ENCODE data around the gene DOK5.

The DOK5 gene

GRCh38 chr20:54452277-54452676 lies 23.1 kb upstream of the DOK5 start:
- Histone ChIP-seq H3K9me3 (replicated peaks; ENCODE audit: low read length) (no peaks in the 10 kb centered on the region), H3K9ac (ENCODE audit: low read depth, low read length) (no peak overlapping the region), H3K4me1 (ENCODE audit: control insufficient read depth, insufficient read depth, low read length) (no peaks in the 10 kb centered on the region), H3K27me3 (ENCODE audit: control insufficient read depth, insufficient read depth, low read length) (no peaks in the 10 kb centered on the region), H3K4me3 (ENCODE audit: low read length) (no peak overlapping the region), H3K36me3 (ENCODE audit: insufficient read depth, low read length) (no peaks in the 10 kb centered on the region), H3K4me2 (ENCODE audit: low read length) (no peak overlapping the region)

- Histone ChIP-seq H3K27me3 (ENCODE audit: control insufficient read depth, insufficient read depth, low read length) (no peaks in the 10 kb centered on the region), H3K9ac (ENCODE audit: low read depth, low read length) (no peak overlapping the region), H3K4me3 (ENCODE audit: low read length) (no peak overlapping the region), H3K4me1 (ENCODE audit: control insufficient read depth, insufficient read depth, low read length) (no peaks in the 10 kb centered on the region), H3K36me3 (ENCODE audit: insufficient read depth, low read length) (no peaks in the 10 kb centered on the region), H3K9me3 (replicated peaks; ENCODE audit: low read length) (no peaks in the 10 kb centered on the region), H3K4me2 (ENCODE audit: low read length) (no peak overlapping the region)
These were observed 20.4 kb upstream of the DOK5 start for GRCh38 chr20:54454982-54455381.

GRCh38 chr20:54456423-54456822 lies 19.0 kb upstream of the DOK5 start:
- no peak overlapping the region for H3K4me2 ChIP-seq (ENCODE audit: low read length)
- no peaks in the 10 kb centered on the region for H3K36me3 ChIP-seq (ENCODE audit: insufficient read depth, low read length)
- H3K4me3 ChIP-seq (ENCODE audit: low read length): no peak overlapping the region

GRCh38 chr20:54456961-54457360 lies 18.4 kb upstream of the DOK5 start:
- Histone ChIP-seq H3K9me3 (replicated peaks; ENCODE audit: low read length) (no peaks in the 10 kb centered on the region), H3K9ac (ENCODE audit: low read depth, low read length) (no peak overlapping the region), H3K4me2 (ENCODE audit: low read length) (no peak overlapping the region), H3K4me1 (ENCODE audit: control insufficient read depth, insufficient read depth, low read length) (no peaks in the 10 kb centered on the region), H3K36me3 (ENCODE audit: insufficient read depth, low read length) (no peaks in the 10 kb centered on the region), H3K27me3 (ENCODE audit: control insufficient read depth, insufficient read depth, low read length) (no peaks in the 10 kb centered on the region), H3K4me3 (ENCODE audit: low read length) (no peak overlapping the region)

More at GRCh38 chr20:54456423-54456822, 19.0 kb upstream of the DOK5 start:
- Histone ChIP-seq H3K9ac (ENCODE audit: low read depth, low read length) (no peak overlapping the region), H3K9me3 (replicated peaks; ENCODE audit: low read length) (no peaks in the 10 kb centered on the region), H3K4me1 (ENCODE audit: control insufficient read depth, insufficient read depth, low read length) (no peaks in the 10 kb centered on the region), H3K27me3 (ENCODE audit: control insufficient read depth, insufficient read depth, low read length) (no peaks in the 10 kb centered on the region)

- Histone ChIP-seq H3K9ac (ENCODE audit: low read depth, low read length) (no peak overlapping the region), H3K9me3 (replicated peaks; ENCODE audit: low read length) (no peaks in the 10 kb centered on the region), H3K4me1 (ENCODE audit: control insufficient read depth, insufficient read depth, low read length) (no peaks in the 10 kb centered on the region), H3K27me3 (ENCODE audit: control insufficient read depth, insufficient read depth, low read length) (no peaks in the 10 kb centered on the region), H3K36me3 (ENCODE audit: insufficient read depth, low read length) (no peaks in the 10 kb centered on the region), H3K4me2 (ENCODE audit: low read length) (no peak overlapping the region), H3K4me3 (ENCODE audit: low read length) (no peak overlapping the region)
These were observed 17.2 kb upstream of the DOK5 start for GRCh38 chr20:54458219-54458618.

- Histone ChIP-seq H3K4me3 (ENCODE audit: low read length) (no peak overlapping the region), H3K4me1 (ENCODE audit: control insufficient read depth, insufficient read depth, low read length) (no peaks in the 10 kb centered on the region), H3K4me2 (ENCODE audit: low read length) (no peak overlapping the region), H3K9me3 (replicated peaks; ENCODE audit: low read length) (no peaks in the 10 kb centered on the region), H3K9ac (ENCODE audit: low read depth, low read length) (no peak overlapping the region), H3K36me3 (ENCODE audit: insufficient read depth, low read length) (no peaks in the 10 kb centered on the region), H3K27me3 (ENCODE audit: control insufficient read depth, insufficient read depth, low read length) (no peaks in the 10 kb centered on the region)
These were observed 16.1 kb upstream of the DOK5 start for GRCh38 chr20:54459279-54459678.

GRCh38 chr20:54464003-54464402 lies 11.4 kb upstream of the DOK5 start:
- Histone ChIP-seq H3K4me1 (ENCODE audit: control insufficient read depth, insufficient read depth, low read length) (no peaks in the 10 kb centered on the region), H3K9me3 (replicated peaks; ENCODE audit: low read length) (no peaks in the 10 kb centered on the region), H3K9ac (ENCODE audit: low read depth, low read length) (no peak overlapping the region), H3K27me3 (ENCODE audit: control insufficient read depth, insufficient read depth, low read length) (no peaks in the 10 kb centered on the region), H3K4me2 (ENCODE audit: low read length) (no peak overlapping the region), H3K36me3 (ENCODE audit: insufficient read depth, low read length) (no peaks in the 10 kb centered on the region), H3K4me3 (ENCODE audit: low read length) (no peak overlapping the region)

- no peaks in the 10 kb centered on the region for H3K4me1 ChIP-seq (ENCODE audit: control insufficient read depth, insufficient read depth, low read length)
- no peak overlapping the region for H3K4me3 ChIP-seq (ENCODE audit: low read length)
- H3K4me2 ChIP-seq (ENCODE audit: low read length): no peak overlapping the region
- H3K27me3 ChIP-seq (ENCODE audit: control insufficient read depth, insufficient read depth, low read length): no peaks in the 10 kb centered on the region
- no peaks in the 10 kb centered on the region for H3K9me3 ChIP-seq (replicated peaks; ENCODE audit: low read length)
- H3K36me3 ChIP-seq (ENCODE audit: insufficient read depth, low read length): no peaks in the 10 kb centered on the region
- no peak overlapping the region for H3K9ac ChIP-seq (ENCODE audit: low read depth, low read length)
These were observed 9.3 kb upstream of the DOK5 start for GRCh38 chr20:54466127-54466526.

GRCh38 chr20:54467622-54468021 lies 7.8 kb upstream of the DOK5 start:
- H3K27me3 ChIP-seq (ENCODE audit: control insufficient read depth, insufficient read depth, low read length): peaks cover 1% of the 10 kb centered on the region
- H3K9ac ChIP-seq (ENCODE audit: low read depth, low read length): no peak overlapping the region
- H3K4me3 ChIP-seq (ENCODE audit: low read length): no peak overlapping the region
- no peaks in the 10 kb centered on the region for H3K9me3 ChIP-seq (replicated peaks; ENCODE audit: low read length)
- H3K4me2 ChIP-seq (ENCODE audit: low read length): no peak overlapping the region
- no peaks in the 10 kb centered on the region for H3K4me1 ChIP-seq (ENCODE audit: control insufficient read depth, insufficient read depth, low read length)
- no peaks in the 10 kb centered on the region for H3K36me3 ChIP-seq (ENCODE audit: insufficient read depth, low read length)

- Histone ChIP-seq H3K9me3 (replicated peaks; ENCODE audit: low read length) (no peaks in the 10 kb centered on the region), H3K4me3 (ENCODE audit: low read length) (no peak overlapping the region), H3K36me3 (ENCODE audit: insufficient read depth, low read length) (no peaks in the 10 kb centered on the region), H3K4me1 (ENCODE audit: control insufficient read depth, insufficient read depth, low read length) (no peaks in the 10 kb centered on the region), H3K27me3 (ENCODE audit: control insufficient read depth, insufficient read depth, low read length) (peaks cover 2% of the 10 kb centered on the region), H3K4me2 (ENCODE audit: low read length) (no peak overlapping the region), H3K9ac (ENCODE audit: low read depth, low read length) (no peak overlapping the region)
These were observed 7.3 kb upstream of the DOK5 start for GRCh38 chr20:54468082-54468481.

- Histone ChIP-seq H3K27me3 (ENCODE audit: control insufficient read depth, insufficient read depth, low read length) (peaks cover 6% of the 10 kb centered on the region), H3K9ac (ENCODE audit: low read depth, low read length) (no peak overlapping the region), H3K4me1 (ENCODE audit: control insufficient read depth, insufficient read depth, low read length) (no peaks in the 10 kb centered on the region), H3K36me3 (ENCODE audit: insufficient read depth, low read length) (no peaks in the 10 kb centered on the region), H3K4me2 (ENCODE audit: low read length) (no peak overlapping the region), H3K4me3 (ENCODE audit: low read length) (no peak overlapping the region), H3K9me3 (replicated peaks; ENCODE audit: low read length) (no peaks in the 10 kb centered on the region)
These were observed 6.1 kb upstream of the DOK5 start for GRCh38 chr20:54469293-54469692.

- no peaks in the 10 kb centered on the region for H3K9me3 ChIP-seq (replicated peaks; ENCODE audit: low read length)
- no peaks in the 10 kb centered on the region for H3K36me3 ChIP-seq (ENCODE audit: insufficient read depth, low read length)
- no peak overlapping the region for H3K4me2 ChIP-seq (ENCODE audit: low read length)
- H3K9ac ChIP-seq (ENCODE audit: low read depth, low read length): no peak overlapping the region
- no peaks in the 10 kb centered on the region for H3K4me1 ChIP-seq (ENCODE audit: control insufficient read depth, insufficient read depth, low read length)
- H3K4me3 ChIP-seq (ENCODE audit: low read length): no peak overlapping the region
- peaks cover 11% of the 10 kb centered on the region for H3K27me3 ChIP-seq (ENCODE audit: control insufficient read depth, insufficient read depth, low read length)
These were observed 5.4 kb upstream of the DOK5 start for GRCh38 chr20:54469952-54470351.
